NCI-H748 treated with DMSO at 0.1 percent for 48 hours (cell line): ENCODE measurements around the gene CDRT4.
"Not testable (repeated sequence)": the region's sequence is repeated elsewhere in the genome, so short reads cannot be mapped to it uniquely, and the experiment has no call there.

Experiments used
- DNase-seq: peaks from one replicate; lab custom pipeline; 2025; lab: John Stamatoyannopoulos, UW

The CDRT4 gene

DNA sequence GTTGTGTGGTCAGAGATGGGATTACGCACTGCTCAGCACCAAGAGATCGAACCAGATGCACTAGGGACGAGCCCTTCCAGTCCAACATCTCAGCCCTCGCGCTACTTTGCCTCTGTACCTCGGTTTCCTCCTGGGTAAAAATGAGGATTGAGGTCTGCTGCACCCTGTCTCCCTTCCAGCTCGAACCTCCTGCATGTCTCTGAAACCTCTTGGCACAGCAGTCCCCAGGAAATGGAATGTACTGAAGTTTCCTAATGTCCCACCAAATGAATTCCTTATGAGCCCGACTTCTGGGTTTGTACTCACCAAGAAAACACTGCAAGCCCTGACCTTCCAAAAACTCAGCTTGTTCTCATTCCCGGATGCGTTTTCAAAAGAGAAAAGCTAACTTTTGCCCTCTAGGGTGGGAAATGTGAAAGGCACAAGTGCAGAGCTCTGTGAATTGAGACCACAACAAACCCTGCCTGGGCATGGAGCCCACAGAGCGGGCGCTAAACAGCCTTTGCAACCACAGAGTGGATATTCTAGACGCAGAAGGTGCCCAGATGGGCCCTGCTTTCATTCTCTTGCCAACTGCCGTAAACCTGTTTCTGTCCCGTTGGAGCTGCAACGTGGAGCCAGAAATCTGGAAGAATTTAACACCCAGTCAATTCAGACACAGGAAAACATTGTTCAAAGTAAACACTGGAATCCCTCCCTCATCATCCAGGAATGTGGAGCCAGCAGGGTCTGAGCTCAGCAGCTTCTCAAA lies 10.3 kb downstream of the CDRT4 start:
- no peak for DNase-seq

DNA sequence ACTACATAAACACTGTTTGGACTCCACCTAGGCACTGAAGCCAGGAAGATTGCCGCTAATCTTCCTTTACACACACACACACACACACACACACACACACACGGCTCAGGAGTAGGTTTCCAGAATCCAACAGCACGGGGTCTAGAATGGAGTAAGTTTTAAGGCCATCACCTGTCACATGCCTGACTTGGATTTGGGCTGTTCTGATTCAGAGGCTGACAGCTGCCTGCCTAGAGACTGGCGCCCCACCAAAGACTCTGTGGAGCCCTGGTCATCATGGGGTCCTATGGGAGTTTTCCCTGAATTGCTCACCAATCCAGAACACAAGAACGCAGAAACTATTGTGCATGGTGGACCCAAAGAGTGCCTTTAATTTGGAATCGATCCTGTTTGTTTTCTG lies 10.9 kb downstream of the CDRT4 start:
- DNase-seq: no peak

DNA sequence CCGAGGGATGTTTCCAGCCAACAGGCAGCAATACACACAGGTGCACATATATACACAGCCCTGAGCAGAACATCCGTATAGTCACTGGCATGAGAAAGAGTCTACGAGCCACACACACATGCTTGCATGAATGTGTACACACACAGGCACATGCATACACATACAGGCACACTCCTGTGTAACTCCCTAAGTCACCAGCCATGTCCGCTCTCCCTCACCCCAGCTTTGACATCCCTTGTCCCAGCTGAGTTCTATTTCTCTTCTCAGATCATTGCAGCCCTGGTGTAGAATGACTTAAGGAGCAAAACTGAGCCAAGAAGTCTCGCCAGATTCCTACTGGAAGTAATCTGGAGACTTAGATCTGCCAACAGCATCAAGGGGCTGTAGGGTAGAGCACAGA lies 13.1 kb downstream of the CDRT4 start:
- no peak for DNase-seq

DNA sequence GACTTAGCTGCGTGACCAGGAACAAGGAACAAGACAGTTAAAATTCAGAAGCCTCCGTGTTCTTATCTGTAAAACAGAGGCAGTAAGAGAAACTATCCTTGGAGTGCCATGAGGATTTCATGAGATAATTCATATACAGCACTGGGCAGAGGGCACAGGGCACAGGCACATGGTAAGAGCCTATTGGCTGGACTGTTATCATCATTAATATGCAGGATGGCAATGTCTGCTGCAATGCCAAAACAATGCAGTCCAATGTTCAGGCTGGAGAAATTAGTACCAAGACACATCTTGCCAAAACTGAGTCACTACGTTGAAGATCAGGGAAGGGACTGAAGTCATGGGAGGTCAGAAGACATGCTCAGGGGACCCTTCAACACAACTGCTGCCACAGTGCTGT lies 13.6 kb downstream of the CDRT4 start:
- DNase-seq: no peak

DNA sequence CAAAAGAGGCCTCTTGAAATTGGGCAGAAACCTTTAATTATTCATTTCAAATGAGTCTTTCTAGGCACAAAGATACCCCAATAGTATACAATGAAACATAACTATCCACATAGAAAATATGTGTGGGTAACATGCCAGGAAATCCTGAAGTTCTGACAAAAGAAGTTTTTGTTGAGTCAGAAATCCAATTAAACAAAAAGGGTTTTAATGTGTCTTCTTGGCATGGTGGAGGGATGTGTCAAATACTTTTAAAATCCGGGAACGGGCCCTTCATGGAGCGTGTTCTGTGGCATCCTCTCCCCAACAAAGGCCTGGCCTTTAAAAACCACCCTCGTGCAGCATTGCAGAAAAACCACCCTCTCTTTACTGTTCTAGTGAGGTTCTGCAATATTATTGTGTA lies 14.2 kb downstream of the CDRT4 start:
- no peak for DNase-seq

DNA sequence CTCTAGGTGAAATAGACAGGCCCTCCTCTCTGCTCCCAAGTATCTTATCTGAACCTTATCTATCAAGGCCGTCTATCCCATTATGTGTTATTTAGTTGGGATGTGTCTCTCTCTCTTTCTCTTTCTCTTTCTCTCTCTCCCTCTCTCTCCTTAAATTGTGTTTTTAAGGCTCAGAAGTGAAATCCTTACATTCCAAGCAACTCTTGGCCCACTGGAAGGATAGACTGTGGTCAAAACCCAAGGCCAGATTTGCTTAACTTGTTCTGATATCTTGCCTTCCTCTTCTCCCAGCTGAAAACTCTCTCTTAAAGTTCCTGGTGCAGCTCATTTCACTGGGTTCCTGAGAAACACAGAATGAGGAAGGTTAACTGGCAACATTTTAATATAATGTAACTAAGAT lies 14.7 kb downstream of the CDRT4 start:
- no peak for DNase-seq

DNA sequence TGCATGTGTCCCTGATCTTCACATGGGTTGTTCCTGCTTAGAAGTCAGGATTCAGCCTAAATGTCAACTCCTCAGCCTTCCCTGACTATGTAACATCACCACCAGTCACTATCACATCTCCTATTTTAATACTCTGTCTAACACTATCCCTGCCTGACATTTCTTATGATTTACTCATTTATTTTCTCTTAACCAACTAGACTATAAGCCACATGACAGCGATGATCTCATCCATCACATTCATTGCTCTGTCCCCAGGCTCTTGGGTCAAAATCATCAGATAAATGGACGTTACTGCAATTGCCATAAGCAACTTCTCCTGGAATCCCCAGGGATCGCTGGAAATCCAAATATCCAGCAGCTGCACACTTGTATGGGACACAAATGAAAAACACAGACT lies 15.7 kb downstream of the CDRT4 start:
- DNase-seq: no peak

DNA sequence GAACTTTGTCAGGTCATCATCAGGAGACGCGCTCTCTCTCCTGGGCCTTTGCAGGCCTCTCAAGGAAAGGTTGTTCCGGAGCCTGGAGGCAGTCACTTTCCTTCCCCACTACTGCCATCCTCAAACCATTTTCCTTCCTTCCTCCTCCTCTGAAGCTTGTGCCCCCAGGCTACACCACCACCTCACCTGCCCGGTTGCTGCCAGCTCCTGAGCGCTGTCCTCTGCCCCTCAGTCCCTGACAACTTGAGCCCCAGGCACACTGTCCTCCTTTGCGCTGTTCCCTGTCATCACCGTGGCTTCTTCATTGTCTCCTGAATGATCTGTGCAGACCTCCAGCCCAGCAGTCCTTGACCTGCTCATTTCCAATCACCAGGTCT lies 18.9 kb downstream of the CDRT4 start:
- no peak for DNase-seq

DNA sequence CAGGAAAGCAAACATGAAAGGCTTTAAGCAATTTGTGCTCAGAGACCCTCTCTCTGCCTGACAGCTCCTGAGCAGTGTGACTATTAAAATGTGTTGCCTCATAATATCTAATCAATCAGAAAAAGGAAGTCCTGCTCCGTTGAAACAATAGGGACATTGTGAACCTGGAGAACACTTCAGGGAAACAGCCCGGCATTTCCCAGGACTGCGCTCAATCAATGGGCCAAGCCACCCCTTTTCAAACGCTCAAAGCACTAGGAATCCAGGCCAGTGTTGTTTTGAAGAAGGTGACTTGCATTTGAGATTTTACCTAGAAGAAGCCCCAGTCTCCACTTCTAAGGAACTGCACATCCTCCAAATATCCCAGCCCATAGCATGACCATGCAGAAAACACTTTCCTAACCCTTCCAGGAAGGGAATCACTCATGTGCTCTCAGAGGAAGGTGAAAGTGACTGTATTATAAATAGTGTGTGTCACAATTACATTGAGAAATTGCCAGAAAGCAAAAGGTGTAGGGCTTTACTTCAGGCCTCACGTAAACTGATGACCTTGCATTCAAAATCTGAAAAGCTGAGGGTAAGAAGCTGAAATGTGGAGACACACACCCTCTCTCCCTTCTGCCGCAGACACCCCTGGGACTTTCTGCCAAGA lies 19.4 kb downstream of the CDRT4 start:
- DNase-seq: no peak

DNA sequence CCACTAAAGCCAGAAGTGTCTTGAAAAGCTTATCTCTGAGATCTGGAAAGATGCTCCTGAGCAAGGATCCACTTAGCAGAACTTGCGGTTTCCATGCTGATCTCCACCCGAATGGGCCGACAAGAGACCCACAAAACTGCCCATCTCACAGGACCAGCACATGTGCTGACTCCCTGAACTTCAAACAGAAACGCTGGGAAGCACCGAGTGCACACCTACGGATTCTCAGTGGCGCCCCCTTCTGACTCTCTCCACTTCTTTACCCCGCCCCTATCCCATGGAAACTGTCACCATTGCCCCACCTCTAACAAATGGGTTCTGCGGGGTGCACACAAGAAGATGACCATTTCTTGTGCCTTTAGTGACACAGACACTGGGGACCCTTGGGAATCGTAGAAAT lies 21.4 kb downstream of the CDRT4 start:
- no peak for DNase-seq

DNA sequence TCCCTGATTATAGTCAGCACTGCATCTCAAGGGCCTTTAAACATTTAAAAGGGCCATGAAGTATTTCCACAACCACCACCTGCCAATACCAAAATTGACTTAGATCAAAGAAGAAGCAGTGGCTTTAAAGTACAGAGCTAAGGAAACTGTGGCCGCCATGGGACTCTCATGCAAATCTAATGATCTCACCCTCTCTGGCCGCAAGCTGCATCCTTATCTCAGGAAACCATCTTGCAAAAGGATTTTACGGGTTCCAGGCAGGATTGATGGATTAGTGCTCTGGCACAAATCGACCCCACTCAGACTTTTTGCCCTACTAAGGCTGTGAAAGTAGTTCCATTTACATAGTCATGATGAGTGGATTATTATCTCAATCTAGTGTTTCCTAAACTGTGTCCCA lies 22.6 kb downstream of the CDRT4 start:
- no peak for DNase-seq

DNA sequence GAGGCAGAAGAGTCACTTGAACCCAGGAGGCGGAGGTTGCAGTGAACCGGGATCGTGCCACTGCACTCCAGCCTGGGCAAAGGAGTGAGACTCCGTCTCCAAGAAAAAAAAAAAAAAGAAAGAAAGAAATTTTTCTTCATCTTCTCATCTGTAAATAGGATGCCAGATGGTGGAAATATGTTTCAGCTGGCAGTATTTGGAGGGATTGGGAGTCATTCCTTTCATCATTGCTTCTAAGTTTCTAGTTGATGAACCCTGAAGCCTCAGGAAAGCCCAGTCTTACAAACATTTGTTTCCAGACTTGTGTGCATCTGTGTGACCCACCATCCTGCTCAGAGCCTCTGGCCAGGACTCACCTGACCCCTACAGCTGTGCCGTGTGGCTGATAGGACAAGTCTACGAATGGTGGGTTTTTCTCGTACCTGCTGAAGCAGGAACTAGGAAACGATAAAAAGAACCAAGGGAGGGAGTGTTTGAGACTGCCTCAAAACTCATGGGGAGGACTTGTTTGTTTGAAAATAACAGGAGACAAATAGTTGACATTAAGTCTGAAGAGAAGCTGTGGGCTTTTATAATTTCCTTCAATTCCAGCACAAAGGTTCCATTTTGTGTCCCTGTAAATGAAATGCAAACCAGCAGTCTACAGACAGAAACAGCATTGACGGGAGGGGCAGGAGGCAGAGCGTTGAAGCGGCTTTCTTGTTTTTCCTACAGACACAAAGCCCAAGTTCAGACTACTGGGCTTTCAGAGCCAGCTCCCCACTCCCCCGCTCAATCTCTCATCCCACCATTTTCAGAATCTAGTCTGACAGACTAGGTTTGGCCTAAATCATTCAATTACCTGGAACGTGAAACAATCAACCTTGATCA lies 24.9 kb downstream of the CDRT4 start:
- no peak for DNase-seq

DNA sequence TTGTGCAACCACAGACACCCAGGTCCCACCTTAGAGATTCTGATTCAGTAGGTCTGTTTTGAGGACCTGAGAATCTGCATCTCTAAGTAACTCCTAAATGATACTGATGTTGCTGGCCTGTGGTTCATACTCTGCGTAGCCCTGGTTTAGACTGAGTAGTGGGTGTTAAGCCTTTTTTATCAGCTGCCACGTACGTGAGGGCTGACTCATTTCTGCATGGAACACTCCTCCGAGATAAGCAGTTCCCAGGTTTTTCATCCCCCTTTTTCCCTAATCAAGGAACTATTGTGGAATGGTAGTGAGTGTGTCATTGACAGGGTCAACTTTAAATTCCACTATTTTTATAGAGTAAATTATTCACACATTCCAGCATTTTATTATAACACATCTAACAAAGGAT lies 26.1 kb downstream of the CDRT4 start:
- no peak for DNase-seq

DNA sequence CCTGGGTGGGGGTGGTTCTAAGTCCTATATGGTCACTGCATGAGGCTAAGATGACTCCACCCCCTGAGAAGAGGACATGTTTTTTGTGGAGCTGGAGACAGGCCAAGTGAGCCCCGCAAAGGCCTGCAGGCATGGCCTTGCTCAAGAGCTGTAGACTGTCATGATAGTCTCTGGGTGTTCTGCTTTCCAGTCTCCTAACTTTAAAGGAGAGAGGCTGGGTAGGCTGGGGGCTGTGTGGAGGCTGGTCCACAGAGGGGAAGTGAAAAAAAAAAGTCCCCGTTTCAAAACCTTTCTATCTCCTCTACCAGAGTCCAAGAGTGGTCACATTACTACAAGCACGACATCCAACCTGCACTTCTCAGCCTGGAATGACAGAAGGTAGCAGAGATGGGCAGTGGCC lies 27.1 kb downstream of the CDRT4 start:
- DNase-seq: no peak

DNA sequence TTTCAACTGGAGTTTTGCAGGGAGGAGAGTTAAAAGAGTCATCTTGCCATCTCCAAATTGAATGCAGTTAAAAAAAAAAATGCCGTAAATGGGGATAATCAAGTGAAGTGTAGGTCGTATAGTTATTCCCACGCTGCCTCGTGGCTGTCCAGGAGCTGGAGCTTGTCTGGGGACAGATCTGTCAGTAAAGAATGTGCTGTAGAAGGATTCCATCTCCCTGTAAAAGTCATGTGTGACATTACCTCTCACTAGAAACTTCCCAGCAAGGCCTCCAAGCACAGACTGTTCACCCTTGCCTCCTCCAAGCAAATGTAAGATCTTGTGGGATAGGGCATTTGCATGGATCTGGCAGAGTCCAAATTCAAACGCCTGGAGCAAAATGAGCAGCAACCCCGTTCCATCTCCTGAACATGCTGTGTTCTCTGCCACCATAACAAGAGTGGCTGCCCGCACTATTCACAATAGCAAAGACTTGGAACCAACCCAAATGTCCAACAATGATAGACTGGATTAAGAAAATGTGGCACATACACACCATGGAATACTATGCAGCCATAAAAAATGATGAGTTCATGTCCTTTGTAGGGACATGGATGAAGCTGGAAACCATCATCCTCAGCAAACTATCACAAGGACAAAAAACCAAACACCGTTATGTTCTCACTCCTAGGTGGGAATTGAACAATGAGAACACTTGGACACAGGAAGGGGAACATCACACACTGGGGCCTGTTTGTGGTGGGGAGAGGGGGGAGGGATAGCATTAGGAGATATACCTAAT lies 28.0 kb downstream of the CDRT4 start:
- DNase-seq: not testable (repeated sequence)

DNA sequence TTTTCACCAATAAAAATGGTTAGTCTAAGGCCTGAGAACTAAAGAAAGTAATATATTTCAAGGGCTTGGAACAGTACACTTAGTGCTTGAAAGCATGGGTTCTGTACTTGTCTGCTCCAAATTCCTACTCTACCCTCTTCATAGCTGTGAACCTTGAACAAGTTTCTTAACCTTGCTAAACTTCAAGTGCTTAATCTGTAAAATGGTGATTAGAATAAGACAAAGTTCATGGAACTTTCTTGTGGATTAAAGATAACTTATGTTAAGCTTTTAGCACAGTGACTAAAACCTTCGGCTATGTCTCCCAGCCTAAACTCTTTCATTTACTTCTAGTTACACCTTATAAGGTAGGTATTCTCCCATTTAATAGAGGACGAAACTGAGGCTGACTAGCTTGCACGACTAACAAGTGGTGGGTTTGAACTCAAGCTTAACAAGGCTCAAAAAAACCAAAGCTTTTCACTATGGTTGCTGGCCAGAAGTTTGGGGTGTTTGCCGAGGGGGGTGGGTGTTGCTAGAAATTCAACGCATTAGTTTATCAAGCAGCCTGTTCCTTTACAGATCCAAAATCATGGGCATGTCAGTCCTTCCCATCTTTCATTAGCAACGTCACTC lies 28.8 kb downstream of the CDRT4 start:
- no peak for DNase-seq

DNA sequence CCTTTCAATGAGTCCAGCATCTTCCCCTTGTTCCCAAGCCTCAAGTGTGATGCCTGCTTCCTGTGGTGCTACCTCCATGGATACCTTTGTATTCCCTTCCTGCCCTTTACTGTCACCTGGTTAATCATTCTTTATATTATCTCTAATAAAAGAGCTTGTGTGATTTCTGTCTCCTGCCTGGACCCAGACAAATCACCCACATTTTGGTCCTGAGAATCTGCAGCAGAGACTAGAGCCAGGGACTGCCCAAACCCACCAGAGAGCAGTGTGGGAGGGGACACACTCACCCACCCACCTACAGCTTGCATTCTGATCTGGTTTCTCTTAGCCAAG lies 30.2 kb downstream of the CDRT4 start:
- no peak for DNase-seq

DNA sequence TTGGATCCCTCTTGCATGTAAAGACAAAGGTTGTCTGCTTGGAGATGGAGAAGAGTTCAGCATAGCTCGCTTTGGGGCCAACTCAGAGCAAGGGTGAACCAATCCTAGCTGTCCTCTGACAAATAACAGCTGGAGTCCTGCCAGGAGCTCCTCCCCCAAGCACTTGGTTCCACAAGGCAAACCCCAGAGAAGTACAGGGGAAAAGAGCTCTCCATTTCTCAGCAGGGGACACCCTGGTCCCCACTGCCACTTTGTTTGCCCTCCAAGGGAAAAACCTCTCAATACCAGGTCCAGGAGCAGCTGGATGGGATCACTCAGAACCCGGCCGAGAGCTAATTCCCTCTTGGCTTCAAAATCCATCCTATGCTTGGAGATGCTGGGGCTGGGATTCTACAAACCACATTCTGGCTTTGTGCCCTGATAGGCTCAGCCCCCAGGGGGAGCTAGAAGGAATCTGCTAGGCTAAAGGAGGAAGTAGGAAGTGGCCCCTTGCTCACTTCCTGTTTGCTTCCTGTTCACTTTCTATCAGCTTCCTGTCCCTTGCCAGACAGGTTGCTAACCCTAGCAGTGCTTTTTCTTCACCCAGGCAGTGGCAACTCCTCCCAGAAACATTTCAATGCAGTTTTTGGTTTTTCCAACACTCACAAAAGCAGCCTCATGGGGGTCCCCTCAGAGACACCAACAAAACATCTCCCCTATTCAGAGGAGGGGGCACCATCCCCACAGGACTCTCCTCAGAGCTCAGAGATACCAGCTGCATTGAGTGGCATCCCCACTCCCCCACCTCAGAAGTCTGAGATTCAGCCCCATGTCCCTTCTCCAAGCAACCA lies 30.7 kb downstream of the CDRT4 start:
- DNase-seq: no peak

DNA sequence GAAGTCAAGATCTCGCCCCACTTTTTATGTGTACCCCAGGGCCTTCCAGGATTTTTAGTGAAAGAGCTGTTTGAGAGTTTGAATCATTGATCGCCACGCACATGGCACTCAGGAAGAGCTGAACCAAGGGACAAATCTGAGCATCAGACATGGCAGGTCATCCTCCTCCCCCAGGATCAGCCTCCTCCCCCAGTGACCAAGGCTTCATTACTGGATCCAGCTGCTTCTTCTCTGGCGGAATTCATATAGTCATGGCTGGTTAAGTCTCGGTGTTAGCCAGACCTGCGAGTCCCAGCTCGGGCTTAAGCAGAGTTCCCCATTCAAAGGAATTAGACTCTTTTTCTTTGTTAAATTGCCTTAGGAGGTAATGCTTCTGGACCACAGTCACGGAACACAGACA lies 32.5 kb downstream of the CDRT4 start:
- no peak for DNase-seq

DNA sequence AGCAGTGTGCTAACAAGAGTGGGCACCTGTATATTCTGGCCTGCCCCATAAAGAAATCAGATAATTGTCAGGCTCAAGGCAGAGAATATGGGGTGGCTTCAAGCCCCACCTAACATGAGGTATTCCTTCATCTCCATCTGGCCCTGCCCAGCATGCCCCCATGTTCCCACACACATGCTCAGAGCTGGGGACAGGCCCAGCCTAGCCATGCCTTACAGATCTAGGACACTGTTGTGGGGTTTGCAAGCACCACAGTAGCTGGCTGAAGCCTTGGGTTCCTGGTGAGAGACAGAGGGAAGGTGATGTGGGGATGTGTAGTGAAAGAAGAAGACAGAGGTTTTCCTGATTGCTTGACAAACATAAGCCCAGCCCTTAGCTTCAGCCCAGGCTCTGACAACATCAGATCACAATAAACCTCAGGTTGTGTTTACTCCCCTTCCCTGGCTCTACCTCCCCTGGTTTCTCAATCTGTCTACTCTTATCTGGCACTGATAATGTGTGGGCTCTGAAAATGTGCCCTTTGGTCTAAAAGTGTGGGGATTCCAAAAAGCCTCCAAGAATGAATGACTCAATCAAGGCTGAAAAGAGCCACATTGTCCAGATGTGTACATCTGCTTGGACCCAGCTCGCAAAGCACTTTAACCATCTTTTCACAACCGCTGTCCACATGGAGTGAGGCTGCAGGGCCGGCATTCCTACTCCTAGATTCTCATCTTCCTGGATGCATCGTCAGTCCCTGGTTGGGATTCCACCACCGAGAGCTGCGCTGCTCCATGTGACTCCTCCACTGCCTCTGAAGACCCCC lies 34.4 kb downstream of the CDRT4 start:
- DNase-seq: no peak
